ENCODE results near the gene ERGIC2. TPM values are rescaled to one million over a fixed set of nuclear protein-coding genes. Genes with fewer than 3 reads are reported as not detected.
A peak's percentile ranks its signal among the peaks of the same experiment; 100 is the strongest.

ERGIC2 gene
- total and polyA plus RNA-seq, 2 donors (not counting 1 experiment from before 2014, with no cell fraction given) = 67.9 to 82.5 TPM

DNA sequence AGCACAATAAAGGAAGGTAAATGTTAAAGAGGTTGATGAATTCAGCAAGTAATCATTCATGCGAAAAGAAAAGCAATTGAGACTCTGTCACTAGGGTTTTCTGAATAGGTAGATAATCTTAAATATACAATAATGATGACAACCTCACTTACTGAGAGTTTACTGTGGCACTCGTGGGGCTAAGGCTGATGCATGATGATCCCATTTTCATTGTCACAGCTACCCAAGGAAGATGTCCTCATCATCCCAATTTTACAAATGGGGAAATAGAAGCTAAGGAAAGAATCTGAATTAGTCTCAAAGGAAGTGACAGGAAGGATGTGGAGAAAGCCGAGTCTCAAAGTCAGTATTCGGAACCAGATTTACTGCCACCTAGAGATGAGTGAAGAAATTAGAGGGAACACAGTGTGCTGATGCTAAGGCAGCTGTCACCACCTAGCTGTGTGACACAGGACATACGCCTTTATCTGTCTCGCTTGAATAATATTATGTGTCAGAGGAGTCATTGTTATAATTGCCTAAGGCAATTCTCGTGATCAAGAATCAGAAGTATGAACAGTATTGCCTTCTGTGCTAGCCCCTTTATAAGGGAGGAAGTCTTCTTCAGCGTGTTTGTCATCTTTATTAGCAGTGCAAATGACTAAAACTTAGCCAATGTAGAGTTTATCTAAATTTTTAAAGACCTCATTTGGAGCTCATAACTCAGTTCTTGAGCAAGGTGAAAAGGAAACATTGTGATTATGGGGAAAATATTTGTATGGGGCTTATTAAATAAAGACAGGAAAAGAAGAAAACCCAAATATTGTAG is 63.2 kb downstream of the ERGIC2 start:
- Histone ChIP-seq H3K4me1 (ENCODE audit: control insufficient read depth, extremely low read depth, insufficient read depth, low read length) (peaks cover 3% of the 10 kb centered on the region), H3K36me3 (ENCODE audit: control insufficient read depth, insufficient read depth, low read length) (no peaks in the 10 kb centered on the region), H4K20me1 (ENCODE audit: control insufficient read depth, extremely low read depth, insufficient read depth, low read length) (no peaks in the 10 kb centered on the region), H3K4me3 (replicated peaks in 1 of 4; ENCODE audit: control extremely low read depth in 1 of 4, insufficient read depth in 1 of 4, low read depth in 3 of 4, low read length in 4 of 4) (no peak overlapping the region), H3K9me3 (ENCODE audit: control insufficient read depth, insufficient read depth, low read depth, low read length) (no peaks in the 10 kb centered on the region), H2AFZ (ENCODE audit: low read length) (no peak overlapping the region), H3K4me2 (ENCODE audit: extremely low read depth, insufficient read depth, low read length) (no peak overlapping the region), H3K79me2 (ENCODE audit: control insufficient read depth, insufficient read depth, low read length) (no peaks in the 10 kb centered on the region), H3K27ac (ENCODE audit: insufficient read depth, low read length) (no peak overlapping the region), H3K27me3 (ENCODE audit: control insufficient read depth, insufficient read depth, low read length) (no peaks in the 10 kb centered on the region), H3K9ac (ENCODE audit: insufficient read depth, low read length) (no peak overlapping the region)
- DNase-seq (ENCODE audit: low read depth in 2 of 2) = peak; percentile 40 to 63
- peak; percentile 42 to 62 for TF ChIP-seq CTCF (conservative IDR thresholded peaks at IDR 0.05 in 1 of 2, IDR thresholded peaks at IDR 0.05 in 1 of 2; ENCODE audit: low read depth in 1 of 2, low read length in 2 of 2)
- TF ChIP-seq EZH2 (IDR thresholded peaks at IDR 0.05; ENCODE audit: low read length, missing control alignments) = no peak

DNA sequence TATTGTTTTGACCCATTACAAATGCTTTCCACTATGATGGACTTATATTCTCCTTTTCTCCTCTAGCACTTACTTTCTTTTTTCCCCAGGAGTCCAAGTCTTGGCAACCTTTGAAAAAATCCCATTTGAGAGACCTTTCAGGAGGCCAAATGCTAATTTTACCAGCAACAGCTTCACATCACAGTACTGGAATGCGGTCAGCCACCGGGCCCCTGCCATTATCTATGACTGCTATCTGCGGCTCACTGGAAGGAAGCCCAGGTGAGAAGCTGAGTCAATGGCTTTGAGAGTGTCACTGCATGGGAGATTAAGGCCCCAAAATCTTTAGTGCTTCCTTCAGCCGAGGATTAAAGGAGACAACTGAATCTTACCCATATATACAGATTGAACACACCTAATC is 64.2 kb downstream of the ERGIC2 start:
- Histone ChIP-seq H3K4me3 (replicated peaks in 1 of 4; ENCODE audit: control extremely low read depth in 1 of 4, insufficient read depth in 1 of 4, low read depth in 3 of 4, low read length in 4 of 4) (no peak overlapping the region), H3K36me3 (ENCODE audit: control insufficient read depth, insufficient read depth, low read length) (no peaks in the 10 kb centered on the region), H3K9me3 (ENCODE audit: control insufficient read depth, insufficient read depth, low read depth, low read length) (no peaks in the 10 kb centered on the region), H3K9ac (ENCODE audit: insufficient read depth, low read length) (no peak overlapping the region), H3K4me1 (ENCODE audit: control insufficient read depth, extremely low read depth, insufficient read depth, low read length) (peaks cover 3% of the 10 kb centered on the region), H2AFZ (ENCODE audit: low read length) (no peak overlapping the region), H4K20me1 (ENCODE audit: control insufficient read depth, extremely low read depth, insufficient read depth, low read length) (no peaks in the 10 kb centered on the region), H3K79me2 (ENCODE audit: control insufficient read depth, insufficient read depth, low read length) (no peaks in the 10 kb centered on the region), H3K27ac (ENCODE audit: insufficient read depth, low read length) (no peak overlapping the region), H3K27me3 (ENCODE audit: control insufficient read depth, insufficient read depth, low read length) (no peaks in the 10 kb centered on the region), H3K4me2 (ENCODE audit: extremely low read depth, insufficient read depth, low read length) (no peak overlapping the region)
- peak in 1 of 2 donors; percentile 94 for DNase-seq (ENCODE audit: low read depth in 2 of 2)
- TF ChIP-seq EZH2 (IDR thresholded peaks at IDR 0.05; ENCODE audit: low read length, missing control alignments) (no peak), CTCF (conservative IDR thresholded peaks at IDR 0.05 in 1 of 2, IDR thresholded peaks at IDR 0.05 in 1 of 2; ENCODE audit: low read depth in 1 of 2, low read length in 2 of 2) (no peak)

DNA sequence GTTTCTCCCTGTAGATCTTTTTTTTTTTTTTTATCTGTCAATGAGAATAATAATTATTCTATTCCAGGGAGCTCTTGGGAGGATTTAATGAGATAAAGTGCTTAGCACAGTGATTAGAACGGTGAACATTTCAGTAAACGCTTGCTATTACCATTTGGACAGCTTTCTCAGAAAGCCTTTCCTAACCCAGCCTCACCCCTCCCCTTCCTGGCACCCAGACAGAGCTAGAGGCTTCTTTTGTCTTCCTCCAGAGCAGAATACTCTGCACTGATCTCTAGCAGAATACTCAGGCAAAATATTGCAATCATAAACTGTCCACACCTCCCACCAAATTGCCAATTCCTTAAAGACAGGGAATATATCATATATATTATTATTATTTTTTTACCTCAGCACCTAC is 66.6 kb downstream of the ERGIC2 start:
- peak in 1 of 2 donors; percentile 9 for DNase-seq (ENCODE audit: low read depth in 2 of 2)
- Histone ChIP-seq H3K4me1 (ENCODE audit: control insufficient read depth, extremely low read depth, insufficient read depth, low read length) (no peaks in the 10 kb centered on the region), H3K4me2 (ENCODE audit: extremely low read depth, insufficient read depth, low read length) (no peak overlapping the region), H3K4me3 (replicated peaks in 1 of 4; ENCODE audit: control extremely low read depth in 1 of 4, insufficient read depth in 1 of 4, low read depth in 3 of 4, low read length in 4 of 4) (no peak overlapping the region), H3K79me2 (ENCODE audit: control insufficient read depth, insufficient read depth, low read length) (no peaks in the 10 kb centered on the region), H4K20me1 (ENCODE audit: control insufficient read depth, extremely low read depth, insufficient read depth, low read length) (no peaks in the 10 kb centered on the region), H3K27ac (ENCODE audit: insufficient read depth, low read length) (no peak overlapping the region), H3K9ac (ENCODE audit: insufficient read depth, low read length) (no peak overlapping the region), H3K27me3 (ENCODE audit: control insufficient read depth, insufficient read depth, low read length) (no peaks in the 10 kb centered on the region), H3K9me3 (ENCODE audit: control insufficient read depth, insufficient read depth, low read depth, low read length) (no peaks in the 10 kb centered on the region), H2AFZ (ENCODE audit: low read length) (no peak overlapping the region), H3K36me3 (ENCODE audit: control insufficient read depth, insufficient read depth, low read length) (no peaks in the 10 kb centered on the region)
- TF ChIP-seq EZH2 (IDR thresholded peaks at IDR 0.05; ENCODE audit: low read length, missing control alignments) = no peak
- no peak for TF ChIP-seq CTCF (conservative IDR thresholded peaks at IDR 0.05 in 1 of 2, IDR thresholded peaks at IDR 0.05 in 1 of 2; ENCODE audit: low read depth in 1 of 2, low read length in 2 of 2)
